HG03097 (cell line): ENCODE results near the gene SHISA6.

Source experiments
- ATAC-seq: cut with Tn5 transposase; IDR thresholded peaks from one replicate; pipeline ENCODE4 v1.9.1; 2021; ENCODE audit not compliant: unreplicated experiment, low FRiP score

SHISA6 gene

GRCh38 chr17:11264183-11264871 is 23.3 kb downstream of the SHISA6 start:
- ATAC-seq, result no peak

GRCh38 chr17:11267999-11268575 is 27.1 kb downstream of the SHISA6 start:
- no peak for ATAC-seq

GRCh38 chr17:11269210-11269609 is 28.2 kb downstream of the SHISA6 start:
- no peak for ATAC-seq

- ATAC-seq, result no peak
Observed at GRCh38 chr17:11272191-11272590, 31.2 kb downstream of the SHISA6 start.

DNA sequence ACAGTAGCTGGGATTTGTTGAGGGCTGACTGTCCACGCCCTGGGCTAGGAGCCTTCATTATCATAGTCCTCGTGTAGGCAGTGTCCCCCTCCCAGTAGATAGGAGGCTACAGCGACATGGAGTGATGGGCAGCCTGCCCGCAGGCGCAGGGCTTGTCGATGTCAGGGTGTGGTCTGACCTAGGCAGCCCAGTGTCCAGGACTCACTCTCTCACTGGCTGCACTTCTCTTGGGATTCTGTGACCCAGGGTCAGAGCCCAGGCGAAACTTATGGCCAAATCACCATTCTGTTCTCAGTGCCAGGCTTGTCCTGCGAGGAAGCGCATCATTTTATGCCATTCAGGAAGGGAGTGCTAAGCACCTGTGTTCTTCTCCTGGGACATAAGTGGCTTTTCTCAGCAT is 32.6 kb downstream of the SHISA6 start:
- no peak for ATAC-seq

DNA sequence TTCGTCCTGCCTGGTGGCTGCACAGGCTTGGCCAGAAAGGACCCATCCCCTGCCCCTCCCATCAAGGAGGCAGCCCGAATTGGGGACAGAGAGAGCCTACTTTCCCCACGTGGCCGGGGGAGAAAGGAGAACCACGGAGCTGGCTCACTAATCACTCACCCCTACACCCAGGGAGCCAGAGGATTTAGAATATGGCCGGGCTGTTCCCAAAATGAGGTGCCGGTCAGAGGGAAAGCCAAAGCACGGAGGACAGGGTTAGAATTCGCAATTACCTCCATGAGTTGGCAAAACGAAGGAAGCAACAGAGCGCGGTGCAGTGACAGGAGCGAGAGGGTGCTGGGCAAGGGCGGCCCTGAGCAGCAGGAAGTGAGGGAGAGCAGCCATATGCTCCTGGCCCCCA is 33.1 kb downstream of the SHISA6 start:
- ATAC-seq, result no peak

DNA sequence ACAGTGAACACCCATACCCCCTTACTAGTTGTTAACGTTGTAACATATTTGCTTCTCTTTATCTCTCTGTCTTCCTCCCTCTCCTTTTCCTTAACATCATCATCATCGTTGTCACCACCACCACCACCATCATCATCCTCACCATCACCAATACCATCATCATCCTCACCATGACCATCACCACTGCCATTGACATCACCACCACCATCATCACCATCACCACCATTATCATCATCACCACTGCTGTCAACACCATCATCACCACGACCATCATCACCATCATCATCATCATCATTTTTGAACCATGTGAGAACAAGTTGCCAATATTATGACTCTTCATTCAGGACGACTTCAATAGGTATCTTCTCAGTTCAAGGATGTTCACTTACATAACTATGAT is 35.5 kb downstream of the SHISA6 start:
- no peak for ATAC-seq

- no peak for ATAC-seq
Observed at GRCh38 chr17:11278186-11278991, 37.4 kb downstream of the SHISA6 start.

GRCh38 chr17:11278992-11279270 is 37.9 kb downstream of the SHISA6 start:
- no peak for ATAC-seq

DNA sequence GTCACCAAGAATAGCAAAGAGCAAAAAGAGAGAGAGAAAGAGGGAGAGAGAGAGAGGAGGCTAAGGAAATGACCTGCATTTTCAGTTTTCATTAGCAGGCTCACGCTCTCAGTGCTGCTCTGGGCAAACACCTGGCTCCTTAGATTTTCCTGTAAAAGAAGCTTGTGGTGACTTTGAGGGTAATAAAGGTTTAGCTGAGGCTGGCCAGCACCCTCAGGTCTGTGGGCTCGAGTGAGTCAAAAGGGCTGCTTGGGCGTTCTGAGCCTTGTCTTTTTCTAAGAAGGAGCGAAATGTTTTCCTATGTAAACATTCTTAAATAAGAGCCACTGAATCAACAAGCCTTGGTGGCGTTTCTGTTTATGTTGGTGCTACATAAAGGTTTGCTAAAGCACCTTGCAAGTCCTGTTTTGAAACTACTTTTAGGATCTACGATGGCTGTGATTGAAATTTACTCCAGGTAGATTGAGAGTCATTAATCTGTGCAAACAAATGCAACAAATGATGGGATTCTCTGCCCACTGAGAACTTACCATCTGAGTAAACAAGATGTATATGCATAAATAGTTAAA is 38.8 kb downstream of the SHISA6 start:
- no peak for ATAC-seq

DNA sequence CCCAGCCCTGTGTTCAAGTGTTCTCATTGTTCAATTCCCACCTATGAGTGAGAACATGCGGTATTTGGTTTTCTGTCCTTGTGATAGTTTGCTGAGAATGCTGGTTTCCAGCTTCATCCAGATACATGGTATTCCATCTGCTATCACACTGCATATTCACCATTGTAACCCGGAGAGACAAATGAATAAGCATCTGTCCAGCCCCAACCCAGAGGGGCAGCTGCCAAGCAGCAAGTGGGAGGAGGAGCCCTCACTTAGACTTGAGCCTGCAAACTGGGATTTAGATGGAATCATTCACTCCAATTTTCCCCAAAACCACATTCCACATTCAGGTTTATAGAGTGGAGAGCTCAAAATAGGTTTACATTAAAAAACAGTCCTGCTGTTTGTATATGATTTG is 41.6 kb downstream of the SHISA6 start:
- no peak for ATAC-seq

DNA sequence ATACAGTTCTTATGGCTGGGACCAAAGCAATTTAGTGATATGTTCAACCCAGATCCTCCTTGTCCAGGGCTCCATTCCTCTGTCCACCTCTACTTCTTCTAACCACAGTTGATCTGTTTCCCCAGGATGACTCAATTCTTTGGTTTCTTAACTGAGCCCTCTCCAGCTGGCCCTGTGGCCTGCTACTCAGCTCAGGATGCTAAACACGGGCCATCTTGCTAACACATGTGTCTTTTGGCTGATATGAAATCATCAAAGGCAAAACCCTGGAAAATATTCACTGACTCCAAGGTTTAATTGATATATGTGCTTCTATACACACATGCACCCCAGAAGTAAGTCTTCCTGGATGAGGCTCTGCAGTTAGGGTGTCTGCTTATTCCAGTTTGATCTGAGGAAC is 43.8 kb downstream of the SHISA6 start:
- ATAC-seq, result no peak

DNA sequence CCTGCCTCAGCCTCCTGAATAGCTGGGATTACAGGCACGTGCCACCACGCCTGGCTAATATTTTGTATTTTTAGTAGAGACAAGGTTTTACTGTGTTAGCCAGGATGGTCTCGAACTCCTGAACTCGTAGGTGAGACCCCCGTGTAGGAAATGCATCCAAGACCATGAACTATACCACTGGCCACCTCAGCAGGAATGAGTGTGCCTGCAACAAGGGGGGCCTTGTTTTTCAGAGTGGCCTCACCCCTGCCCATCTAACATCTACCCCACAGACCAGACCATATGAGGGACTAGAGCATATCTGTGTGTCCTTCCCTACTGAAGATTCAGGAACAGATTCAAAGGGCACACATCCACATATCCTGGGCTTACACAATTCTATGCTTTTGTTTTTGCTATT is 44.9 kb downstream of the SHISA6 start:
- ATAC-seq, result no peak

- no peak for ATAC-seq
Observed at GRCh38 chr17:11287791-11288190, 46.8 kb downstream of the SHISA6 start.

DNA sequence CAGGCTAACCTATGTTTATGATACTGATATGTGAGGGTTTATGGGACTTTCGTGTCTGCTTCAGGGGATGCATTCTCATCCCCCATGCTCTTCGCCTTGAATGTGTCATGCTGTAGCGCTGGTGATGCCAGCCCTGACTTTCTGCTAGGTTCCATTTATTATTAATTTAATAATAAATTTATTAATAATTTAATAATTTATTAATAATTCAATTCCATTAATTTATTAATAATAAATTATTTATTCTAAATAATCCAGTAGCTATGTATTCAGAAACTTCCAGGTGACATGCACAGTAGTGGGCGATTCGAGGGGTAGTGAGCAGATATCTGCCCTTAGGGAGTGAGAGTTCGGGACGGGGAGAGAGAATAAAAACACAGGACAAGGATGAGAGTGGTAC is 49.8 kb downstream of the SHISA6 start:
- no peak for ATAC-seq

DNA sequence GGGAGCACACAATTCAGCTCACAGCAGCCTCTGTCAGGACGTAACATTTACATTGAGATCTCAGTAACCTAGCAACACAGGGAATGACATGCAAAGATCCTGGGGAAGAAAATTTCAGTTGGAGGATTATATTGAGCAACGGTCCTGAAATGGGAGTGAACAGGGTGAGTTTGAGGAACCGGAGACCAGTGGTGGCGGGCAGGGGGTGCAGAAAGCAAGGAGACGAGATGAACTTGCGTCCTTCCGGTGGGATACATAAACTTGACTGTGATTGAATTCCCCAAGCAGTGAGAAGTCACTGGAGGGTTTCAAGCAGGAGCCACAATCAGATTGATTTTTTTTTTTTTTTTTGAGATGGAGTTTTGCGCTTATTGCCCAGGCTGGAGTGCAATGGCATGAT is 51.5 kb downstream of the SHISA6 start:
- no peak for ATAC-seq

- no peak for ATAC-seq
Observed at GRCh38 chr17:11293480-11293879, 52.5 kb downstream of the SHISA6 start.

DNA sequence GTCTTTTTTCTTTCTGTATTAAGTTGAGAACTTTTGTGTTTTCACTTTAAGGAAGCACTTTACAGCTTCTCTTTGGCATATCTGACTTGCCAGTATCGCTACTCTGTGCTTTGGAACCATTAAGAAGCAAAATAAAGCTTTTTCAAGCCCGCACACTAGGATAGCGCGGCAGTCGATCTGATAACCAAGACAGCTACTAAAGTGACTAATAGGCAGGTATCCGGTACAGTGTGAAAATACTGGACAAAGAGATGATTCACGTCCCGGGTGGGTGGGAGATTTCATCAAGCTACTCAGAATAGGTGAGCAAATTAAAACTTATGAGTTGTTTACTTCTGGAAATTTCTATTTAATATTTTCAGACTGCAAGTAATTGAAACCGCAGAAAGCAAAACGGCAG is 53.8 kb downstream of the SHISA6 start:
- ATAC-seq, result no peak

DNA sequence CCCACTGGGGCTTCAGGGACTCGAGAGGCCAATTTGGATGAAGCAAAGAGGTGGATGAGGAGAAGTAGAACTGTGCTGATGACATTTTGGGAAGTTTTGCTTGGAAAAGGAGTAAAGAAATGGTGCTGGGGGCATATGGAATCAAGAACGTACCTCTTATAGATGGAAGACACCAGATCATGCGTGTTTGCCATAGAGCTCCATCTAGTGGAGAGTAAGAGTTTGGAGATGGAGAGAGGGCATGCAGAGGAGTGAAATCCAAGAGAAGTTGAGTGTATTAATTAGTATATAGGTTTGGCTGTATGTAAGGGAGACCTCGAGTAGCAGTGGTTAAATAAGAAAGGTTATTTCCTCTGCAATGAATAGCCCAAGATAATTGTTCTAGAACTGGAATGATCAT is 56.0 kb downstream of the SHISA6 start:
- ATAC-seq, result no peak

- no peak for ATAC-seq
Observed at GRCh38 chr17:11298401-11298800, 57.4 kb downstream of the SHISA6 start.

GRCh38 chr17:11300201-11300600 is 59.2 kb downstream of the SHISA6 start:
- ATAC-seq, result no peak

- ATAC-seq, result no peak
Observed at GRCh38 chr17:11300738-11301137, 59.7 kb downstream of the SHISA6 start.
